PC-9 (cell line): ENCODE data around the gene MLC1. TPM values are rescaled to one million over a fixed set of nuclear protein-coding genes. Genes with fewer than 3 reads are reported as not detected.

ENCODE experiments used
- BruUV-seq: library from RNA; stranded (reverse); fragments of 400-500 nt; replicated peaks from 2 replicates; lab custom pipeline; 2021; lab: Mats Ljungman, UMichigan
- CTCF ChIA-PET: fragments of 300-600 bp; sonication (Branson Sonifier 250); formaldehyde crosslinking; loops from one replicate; lab custom pipeline; 2022; ENCODE audit warnings: antibody characterized with exemption; lab: Charles Lee
- POLR2A ChIA-PET: fragments of 300-600 bp; sonication (Branson Sonifier 250); formaldehyde crosslinking; loops from one replicate; lab custom pipeline; 2022; ENCODE audit warnings: antibody characterized with exemption; ENCODE audit not compliant: unreplicated experiment; lab: Charles Lee
- DNase-seq, 2 experiments: peaks; one replicate each; pipeline versions ENCODE4 v3.0.0 to v3.0.0-alpha.2; 2015 to 2022; ENCODE audit warnings: mixed read lengths in 1 of 2
- H2AFZ ChIP-seq: fragments of 200-600 bp; sonication (generic); 2 replicates; pipeline ENCODE4 v1.8.1; 2017; ENCODE audit warnings: antibody characterized with exemption
- H3F3A ChIP-seq: fragments of 200-600 bp; sonication (generic); 2 replicates; pipeline ENCODE4 v1.8.1; 2017; ENCODE audit warnings: antibody characterized with exemption, mild to moderate bottlenecking, low read depth; ENCODE audit not compliant: insufficient read depth
- H3K27ac ChIP-seq: fragments of 200-600 bp; sonication (generic); 2 replicates; pipeline ENCODE4 v1.6.1; 2016; ENCODE audit warnings: mixed run types
- H3K27me3 ChIP-seq: fragments of 200-600 bp; sonication (generic); 2 replicates; pipeline ENCODE4 v1.6.1; 2016; ENCODE audit warnings: low read depth, mixed run types; ENCODE audit not compliant: insufficient read depth
- H3K36me3 ChIP-seq: fragments of 200-600 bp; sonication (generic); 2 replicates; pipeline ENCODE4 v1.6.1; 2016; ENCODE audit warnings: low read depth, mixed run types
- H3K4me1 ChIP-seq: fragments of 200-600 bp; sonication (generic); replicated peaks from 2 replicates; pipeline ENCODE4 v1.6.1; 2016; ENCODE audit warnings: mixed run types; ENCODE audit not compliant: insufficient read depth
- H3K4me2 ChIP-seq: fragments of 200-600 bp; sonication (generic); 2 replicates; pipeline ENCODE4 v1.6.1; 2017; ENCODE audit warnings: mixed run types
- H3K4me3 ChIP-seq: fragments of 200-600 bp; sonication (generic); 2 replicates; pipeline ENCODE4 v1.6.1; 2016; ENCODE audit warnings: mixed run types
- H3K79me2 ChIP-seq: fragments of 200-600 bp; sonication (generic); 2 replicates; pipeline ENCODE4 v1.6.1; 2017; ENCODE audit warnings: low read depth, mixed run types
- H3K9me2 ChIP-seq: fragments of 200-600 bp; sonication (generic); 2 replicates; pipeline ENCODE4 v1.8.1; 2017; ENCODE audit warnings: mild to moderate bottlenecking; ENCODE audit not compliant: insufficient read depth
- H3K9me3 ChIP-seq: fragments of 200-600 bp; sonication (generic); 2 replicates; pipeline ENCODE4 v1.8.1; 2016; ENCODE audit warnings: low read depth; ENCODE audit not compliant: insufficient read depth
- H4K20me1 ChIP-seq: fragments of 200-600 bp; sonication (generic); 2 replicates; pipeline ENCODE4 v1.8.1; 2017; ENCODE audit not compliant: insufficient read depth
- EZH2 ChIP-seq: fragments of 200-600 bp; sonication (generic); IDR thresholded peaks from 2 replicates; pipeline ENCODE4 v1.8.0; 2017; ENCODE audit warnings: antibody characterized with exemption, low read depth
- intact Hi-C: fragments of 100-400 bp; cut with micrococcal nuclease; formaldehyde crosslinking; loops from one replicate; pipeline ENCODE4 v1.10.0; 2022; ENCODE audit not compliant: unreplicated experiment
- total RNA-seq: library from RNA; stranded (reverse); gene quantifications from 2 replicates; pipeline ENCODE4 v1.2.3, GENCODE V29; 2021
- TF ChIP-seq, protein P1 (sequence below): fragments of 200-600 bp; sonication (generic); conservative IDR thresholded peaks from 2 replicates; pipeline ENCODE4 v1.6.1; 2017; ENCODE audit warnings: mixed run types, antibody characterized with exemption, mild to moderate bottlenecking, moderate library complexity

MLC1 gene
- total RNA-seq, 1 experiment from 2014 or later = not detected

- Histone ChIP-seq H3K79me2 (no peaks in the 10 kb centered on the region), H3K27me3 (peaks cover 58% of the 10 kb centered on the region), H3K9me3 (no peaks in the 10 kb centered on the region), H3K36me3 (no peaks in the 10 kb centered on the region), H3K4me2 (no peak overlapping the region), H2AFZ (no peak overlapping the region), H3K9me2 (no peaks in the 10 kb centered on the region), H3K27ac (no peak overlapping the region), H3K4me1 (0 out of 2 replicates have a peak, but pooled peaks cover 3% of the 10 kb centered on the region), H3F3A (no peaks in the 10 kb centered on the region; the same call in 1 of the 2 replicates), H4K20me1 (0 out of 2 replicates have a peak, but pooled peaks cover 6% of the 10 kb centered on the region), H3K4me3 (no peak overlapping the region)
- POLR2A ChIA-PET = no interaction called here
- intact Hi-C loops = no loop called here
- no peak for TF ChIP-seq EZH2
- TF ChIP-seq, protein P1, sequence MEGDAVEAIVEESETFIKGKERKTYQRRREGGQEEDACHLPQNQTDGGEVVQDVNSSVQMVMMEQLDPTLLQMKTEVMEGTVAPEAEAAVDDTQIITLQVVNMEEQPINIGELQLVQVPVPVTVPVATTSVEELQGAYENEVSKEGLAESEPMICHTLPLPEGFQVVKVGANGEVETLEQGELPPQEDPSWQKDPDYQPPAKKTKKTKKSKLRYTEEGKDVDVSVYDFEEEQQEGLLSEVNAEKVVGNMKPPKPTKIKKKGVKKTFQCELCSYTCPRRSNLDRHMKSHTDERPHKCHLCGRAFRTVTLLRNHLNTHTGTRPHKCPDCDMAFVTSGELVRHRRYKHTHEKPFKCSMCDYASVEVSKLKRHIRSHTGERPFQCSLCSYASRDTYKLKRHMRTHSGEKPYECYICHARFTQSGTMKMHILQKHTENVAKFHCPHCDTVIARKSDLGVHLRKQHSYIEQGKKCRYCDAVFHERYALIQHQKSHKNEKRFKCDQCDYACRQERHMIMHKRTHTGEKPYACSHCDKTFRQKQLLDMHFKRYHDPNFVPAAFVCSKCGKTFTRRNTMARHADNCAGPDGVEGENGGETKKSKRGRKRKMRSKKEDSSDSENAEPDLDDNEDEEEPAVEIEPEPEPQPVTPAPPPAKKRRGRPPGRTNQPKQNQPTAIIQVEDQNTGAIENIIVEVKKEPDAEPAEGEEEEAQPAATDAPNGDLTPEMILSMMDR = no peak
- no peak for DNase-seq
- no TSS peak for BruUV-seq
- CTCF ChIA-PET = no interaction called here
Measured at GRCh38 chr22:50015451-50016307, 69.5 kb downstream of the MLC1 start.

GRCh38 chr22:50014655-50015401 is 70.4 kb downstream of the MLC1 start:
- Histone ChIP-seq H3K9me3 (no peaks in the 10 kb centered on the region), H3K4me2 (no peak overlapping the region), H3K27me3 (peaks cover 51% of the 10 kb centered on the region), H2AFZ (no peak overlapping the region), H3K36me3 (no peaks in the 10 kb centered on the region), H3K4me3 (no peak overlapping the region), H3K27ac (no peak overlapping the region), H3K4me1 (0 out of 2 replicates have a peak, but pooled peaks cover 3% of the 10 kb centered on the region), H3K79me2 (no peaks in the 10 kb centered on the region), H4K20me1 (0 out of 2 replicates have a peak, but pooled peaks cover 6% of the 10 kb centered on the region), H3F3A (no peaks in the 10 kb centered on the region; the same call in 1 of the 2 replicates), H3K9me2 (no peaks in the 10 kb centered on the region)
- ChIA-PET POLR2A (no interaction called here), CTCF (no interaction called here)
- BruUV-seq = no TSS peak
- intact Hi-C loops = no loop called here
- no peak for DNase-seq
- no peak for TF ChIP-seq EZH2
- TF ChIP-seq, protein P1 = no peak

- no peaks in the 10 kb centered on the region for H3K79me2 ChIP-seq
- H3K36me3 ChIP-seq = no peaks in the 10 kb centered on the region
- DNase-seq = no peak
- BruUV-seq = no TSS peak
- CTCF ChIA-PET = interaction anchor here (0.5 kb wide), 1 partner anchor 511 kb away, joined by 3 read pairs; the partner anchor contains the start of gene SCO2
- intact Hi-C loops = no loop called here
- H3K4me3 ChIP-seq = no peak overlapping the region
- TF ChIP-seq, protein P1 = no peak
- no peak for TF ChIP-seq EZH2
- no peaks in the 10 kb centered on the region; the same call in 1 of the 2 replicates for H3F3A ChIP-seq
- no peak overlapping the region for H3K4me2 ChIP-seq
- H4K20me1 ChIP-seq = 0 out of 2 replicates have a peak, but pooled peaks cover 6% of the 10 kb centered on the region
- H3K27me3 ChIP-seq = peaks cover 44% of the 10 kb centered on the region
- H3K9me2 ChIP-seq = no peaks in the 10 kb centered on the region
- no peak overlapping the region for H3K27ac ChIP-seq
- no peak overlapping the region for H2AFZ ChIP-seq
- POLR2A ChIA-PET = no interaction called here
- 0 out of 2 replicates have a peak, but pooled peaks cover 3% of the 10 kb centered on the region for H3K4me1 ChIP-seq
- no peaks in the 10 kb centered on the region for H3K9me3 ChIP-seq
Measured at GRCh38 chr22:50014053-50014501, 71.1 kb downstream of the MLC1 start.
